GM21737 (cell line): ENCODE data around the gene NFIA.
"Not testable (repeated sequence)": the region's sequence is repeated elsewhere in the genome, so short reads cannot be mapped to it uniquely, and the experiment has no call there.

Experiments
- ATAC-seq: cut with Tn5 transposase; IDR thresholded peaks from one replicate; pipeline ENCODE4 v1.9.1; 2021; ENCODE audit warnings: mild to moderate bottlenecking, moderate library complexity; ENCODE audit not compliant: unreplicated experiment

NFIA gene

GRCh38 chr1:61264825-61265242 lies 182.5 kb downstream of the NFIA start:
- ATAC-seq: no peak

GRCh38 chr1:61265665-61266064 lies 183.3 kb downstream of the NFIA start:
- ATAC-seq: no peak

GRCh38 chr1:61266738-61267137 lies 184.4 kb downstream of the NFIA start:
- no peak for ATAC-seq

- no peak for ATAC-seq
These were observed 186.3 kb downstream of the NFIA start for GRCh38 chr1:61268546-61269240.

DNA sequence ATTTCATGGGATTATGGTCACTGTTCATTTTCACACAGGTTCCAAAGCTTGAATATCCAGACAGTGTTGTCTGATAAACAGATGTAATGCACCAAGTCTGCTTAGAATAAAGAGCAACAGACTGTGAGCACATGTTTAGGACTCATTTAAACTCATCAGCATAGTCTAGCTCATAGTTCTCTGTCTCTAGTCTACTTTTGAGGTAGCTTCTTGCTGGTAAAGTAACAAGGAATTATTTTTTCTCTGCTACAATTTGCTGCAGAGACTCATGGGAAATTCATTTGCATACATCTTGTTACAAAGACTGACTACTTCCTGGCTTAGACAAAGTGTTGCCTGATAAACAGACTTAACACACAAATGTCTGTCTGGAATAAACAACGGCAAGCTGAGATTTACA lies 187.2 kb downstream of the NFIA start:
- ATAC-seq: no peak

DNA sequence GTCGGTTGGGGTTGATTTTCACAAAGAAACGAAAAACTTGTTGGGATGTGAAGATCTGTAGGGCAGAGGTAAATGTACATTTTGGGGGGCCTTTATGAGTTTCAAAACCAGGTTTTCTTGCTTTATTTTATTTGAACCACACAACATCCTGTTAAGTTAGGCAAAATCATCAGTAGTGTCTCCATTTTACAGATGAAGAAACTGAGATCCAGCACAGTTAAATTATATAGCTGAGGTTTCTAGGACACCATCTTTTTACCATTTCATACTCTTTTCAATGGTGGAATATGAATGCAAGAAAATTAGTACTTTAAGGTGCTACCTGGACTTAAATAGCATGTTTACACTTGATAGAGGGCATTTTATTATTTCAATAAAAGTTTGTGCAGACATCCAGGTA lies 187.7 kb downstream of the NFIA start:
- no peak for ATAC-seq

DNA sequence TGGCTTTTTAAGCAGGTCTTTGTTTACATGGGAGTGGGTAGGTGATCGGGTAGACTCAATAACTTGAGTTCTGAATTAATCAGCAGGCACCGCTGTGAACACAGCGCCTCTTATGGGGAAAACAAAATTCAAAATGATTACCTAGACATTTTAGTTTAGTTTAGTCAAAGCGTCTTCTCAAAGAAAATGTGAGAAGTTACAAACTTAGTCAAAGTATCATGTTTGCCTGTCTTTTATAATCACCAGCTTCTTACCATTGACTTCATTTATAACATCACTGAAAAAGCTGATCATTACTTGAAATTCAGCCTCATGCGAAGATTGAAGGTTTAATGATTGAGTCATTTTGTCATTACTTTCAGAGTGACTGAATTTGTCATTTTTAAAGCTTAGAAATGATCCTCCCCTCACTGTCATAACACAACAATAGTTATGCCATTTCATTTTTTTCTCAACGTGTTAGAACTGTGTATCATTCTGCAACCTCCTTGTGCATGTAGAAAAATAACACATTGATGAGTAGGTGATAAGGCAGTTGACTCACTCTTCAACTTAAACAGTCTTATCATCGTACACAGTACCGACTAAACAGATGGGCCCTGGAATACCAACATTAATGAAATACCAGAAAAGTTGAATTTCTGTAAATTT lies 188.5 kb downstream of the NFIA start:
- no peak for ATAC-seq

GRCh38 chr1:61271412-61271789 lies 189.0 kb downstream of the NFIA start:
- ATAC-seq: no peak

- ATAC-seq: no peak
These were observed 190.9 kb downstream of the NFIA start for GRCh38 chr1:61273167-61273705.

DNA sequence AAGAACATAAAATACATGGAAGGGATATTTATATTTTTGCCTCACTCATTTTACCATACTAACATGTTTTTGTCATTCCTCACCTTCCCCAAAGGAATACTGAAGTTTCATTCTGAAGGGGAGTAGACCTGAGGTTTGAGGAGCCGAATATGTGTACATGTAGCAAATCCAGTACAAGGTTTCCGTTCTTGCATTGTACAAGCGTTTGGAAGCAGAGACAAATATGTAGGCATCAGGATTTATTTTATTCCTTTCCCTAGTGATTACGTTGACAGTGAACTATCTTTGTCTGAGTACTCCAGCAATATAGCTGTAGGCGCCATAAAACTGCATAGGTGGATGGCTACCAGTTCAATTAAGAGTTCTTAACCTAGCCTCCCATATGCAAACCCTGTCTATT lies 191.5 kb downstream of the NFIA start:
- ATAC-seq: no peak

DNA sequence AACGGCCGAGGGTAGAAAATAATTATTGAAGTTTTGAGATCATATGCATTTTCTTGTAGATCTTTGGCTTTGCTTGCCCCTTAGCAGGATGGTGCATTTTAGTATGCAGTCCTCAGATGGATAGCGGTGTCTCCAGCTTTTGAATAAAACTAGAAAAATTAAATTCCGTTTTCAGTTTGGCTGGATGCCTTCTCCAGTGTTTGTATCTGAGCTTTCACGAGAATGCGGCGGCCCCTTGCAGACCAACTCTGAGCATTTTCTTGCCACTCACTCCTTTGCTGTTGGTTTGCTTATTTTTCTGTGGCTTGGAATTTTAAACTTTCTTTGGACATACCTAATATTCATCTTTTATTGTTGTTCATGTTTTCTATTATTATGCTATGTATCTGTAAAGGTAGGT lies 192.6 kb downstream of the NFIA start:
- ATAC-seq: no peak

- no peak for ATAC-seq
These were observed 193.9 kb downstream of the NFIA start for GRCh38 chr1:61276246-61276645.

DNA sequence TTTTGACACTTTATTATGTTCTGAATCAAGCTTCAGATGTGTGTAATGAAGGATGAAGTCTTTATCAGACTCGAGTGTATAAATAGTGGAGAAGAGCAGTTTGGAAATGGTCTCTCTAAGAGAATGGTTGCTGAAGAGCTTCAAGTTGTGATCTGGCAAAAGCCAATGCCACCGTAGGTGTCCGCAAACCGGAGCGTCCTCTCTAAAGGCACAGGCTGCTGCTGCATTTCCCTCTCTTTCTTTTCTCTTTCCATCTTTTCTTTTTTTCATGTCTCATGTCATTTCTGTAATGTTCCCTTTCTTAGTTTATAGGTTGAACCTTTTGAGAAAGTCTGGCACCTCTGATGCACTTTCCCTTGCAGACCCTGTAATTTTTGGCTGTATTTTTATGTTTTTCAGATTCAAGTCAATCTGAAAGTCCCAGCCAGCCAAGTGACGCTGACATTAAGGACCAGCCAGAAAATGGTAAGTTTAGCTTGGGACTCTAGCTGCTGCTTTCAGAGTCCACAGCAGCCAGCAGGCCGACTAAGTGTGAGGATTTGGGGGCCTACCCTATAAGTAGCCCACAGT lies 194.8 kb downstream of the NFIA start:
- no peak for ATAC-seq

- ATAC-seq: not testable (repeated sequence)
These were observed 196.1 kb downstream of the NFIA start for GRCh38 chr1:61278503-61278902.

DNA sequence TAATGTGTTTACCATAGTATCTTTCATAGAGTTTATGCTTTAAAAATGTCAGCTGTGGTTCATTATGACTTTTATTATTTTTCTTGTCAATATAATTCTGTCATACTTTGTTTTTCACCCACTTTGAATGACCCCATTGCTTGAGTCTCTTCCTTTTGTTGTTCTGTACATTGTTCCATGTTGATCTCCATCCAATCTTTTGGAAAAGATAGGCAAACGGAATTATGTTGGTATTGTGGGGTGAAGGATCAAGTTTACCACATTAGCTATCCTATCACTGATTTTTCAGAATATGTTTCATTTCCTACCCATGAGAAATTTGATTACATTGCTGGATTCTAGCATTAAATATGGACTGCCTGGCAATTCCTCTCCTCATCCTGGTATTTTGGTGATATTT lies 196.6 kb downstream of the NFIA start:
- ATAC-seq: no peak

DNA sequence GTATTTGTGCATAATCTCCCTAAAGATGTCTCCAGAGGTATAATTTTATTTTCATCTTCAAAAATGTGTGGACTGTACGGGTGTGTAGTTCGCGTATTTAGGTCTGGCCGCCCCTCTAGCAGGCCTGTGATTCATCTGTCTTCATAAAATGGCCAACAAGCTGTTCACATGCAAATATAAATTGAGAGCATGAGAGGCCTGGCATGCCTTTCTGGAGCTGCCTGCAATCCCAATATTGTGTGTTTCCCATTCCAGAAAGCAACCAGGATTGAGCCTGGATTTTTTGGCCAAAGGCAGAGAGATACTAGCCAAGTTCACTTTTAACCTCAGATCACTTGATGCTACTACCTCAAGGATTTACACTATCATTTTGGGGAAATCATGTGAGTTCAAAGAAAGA lies 197.2 kb downstream of the NFIA start:
- ATAC-seq: no peak

DNA sequence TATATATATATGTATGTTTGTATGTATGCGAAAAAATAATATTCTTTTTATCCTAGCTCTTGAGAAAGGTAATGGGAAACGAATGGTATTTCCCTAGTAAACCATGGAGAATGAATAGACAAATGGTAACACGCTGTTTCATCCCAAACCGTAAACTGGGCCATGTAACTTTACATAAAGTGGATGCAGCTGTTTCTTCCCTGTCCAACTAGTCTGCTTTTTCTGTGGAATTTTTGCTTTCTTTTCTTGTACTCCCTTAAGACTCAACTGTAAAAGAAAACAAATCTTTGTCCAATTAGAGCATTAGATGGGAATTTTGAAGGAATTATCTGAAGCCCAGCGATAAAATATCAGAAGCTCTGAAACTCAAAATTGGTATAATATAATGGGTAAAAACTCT lies 198.1 kb downstream of the NFIA start:
- ATAC-seq: no peak

DNA sequence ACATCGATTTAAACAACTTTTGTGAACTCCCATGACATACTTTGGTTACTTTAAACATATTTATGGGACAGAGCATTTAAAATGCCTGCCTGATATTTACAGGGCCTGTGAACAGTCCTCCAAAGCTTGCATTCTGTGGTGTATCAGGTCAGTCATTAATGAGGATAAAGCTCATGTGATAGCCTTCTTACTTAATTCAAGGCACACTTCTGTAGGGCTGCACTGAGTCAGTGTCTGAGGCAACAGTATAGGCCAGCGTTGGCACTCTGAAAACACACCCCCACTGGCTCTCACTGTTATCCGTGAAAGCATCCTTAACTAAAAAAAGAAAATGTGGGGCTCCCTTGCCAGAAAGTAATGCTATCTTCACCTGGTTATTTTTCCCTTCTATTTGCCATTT lies 200.0 kb downstream of the NFIA start:
- ATAC-seq: no peak

DNA sequence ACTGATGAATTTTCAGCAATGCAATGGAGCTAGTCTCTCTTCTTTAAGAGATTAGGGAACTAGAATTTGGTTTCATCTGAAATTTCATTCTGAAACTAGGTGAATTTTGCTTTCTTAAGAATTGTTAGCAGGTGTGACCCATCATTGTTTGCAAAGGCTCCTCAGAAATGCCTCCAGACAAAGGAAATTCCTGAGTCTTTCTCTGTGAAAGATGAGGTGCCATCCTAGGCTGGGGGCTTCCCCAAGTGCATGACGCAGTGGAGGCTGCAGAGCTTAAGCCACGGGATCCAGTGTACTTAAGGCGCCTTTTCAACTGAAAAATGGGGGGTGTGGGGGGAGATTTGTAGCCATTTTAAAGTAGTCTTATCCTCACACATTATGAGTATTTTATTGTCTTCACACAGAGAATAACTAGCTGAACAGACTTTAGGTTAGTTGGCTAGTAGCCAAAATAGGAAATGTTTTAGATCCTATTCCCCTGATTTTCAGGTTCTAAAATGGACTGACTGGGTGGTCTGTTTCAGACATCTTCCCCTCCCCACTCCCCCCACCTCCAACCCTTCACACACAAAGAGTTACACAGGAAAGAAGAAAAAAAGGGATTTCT lies 202.0 kb downstream of the NFIA start:
- no peak for ATAC-seq

DNA sequence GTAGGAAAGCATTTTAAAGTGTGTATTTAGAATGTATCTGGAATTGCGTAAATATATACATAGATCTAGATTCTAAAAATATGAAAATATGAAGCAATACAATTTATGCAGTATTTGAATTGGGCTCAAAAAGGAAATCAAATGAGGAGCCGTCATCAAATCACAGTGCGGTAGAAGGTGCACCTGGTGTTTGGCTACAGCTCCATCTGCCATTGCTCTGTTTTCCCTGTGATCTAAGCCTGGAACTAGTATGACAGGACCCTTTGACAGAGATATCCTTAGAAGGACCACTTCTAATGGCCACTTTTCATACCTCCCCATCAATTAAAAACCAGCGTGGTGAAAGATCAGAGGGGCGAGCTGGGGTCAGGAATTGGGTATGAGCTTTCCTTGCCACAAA lies 202.6 kb downstream of the NFIA start:
- ATAC-seq: no peak

- ATAC-seq: no peak
These were observed 203.1 kb downstream of the NFIA start for GRCh38 chr1:61285371-61285885.

GRCh38 chr1:61287014-61287413 lies 204.7 kb downstream of the NFIA start:
- no peak for ATAC-seq
